GM23338 (cell line): Measurements from ENCODE around the gene SYT15. TPM values are rescaled to one million over a fixed set of nuclear protein-coding genes. Genes with fewer than 3 reads are reported as not detected.

Experiments
- ATAC-seq: fragments of 200-7000 bp; cut with Tn5 transposase; 3 replicates; pipeline ENCODE4 v1.9.1; 2020
- DNase-seq: peaks from one replicate; pipeline ENCODE4 v3.0.0-alpha.2; 2015; ENCODE audit warnings: low spot score
- H2AFZ ChIP-seq: fragments of 200-600 bp; sonication (generic); 2 replicates; pipeline ENCODE4 v1.8.0; 2016; ENCODE audit warnings: antibody characterized with exemption, mild to moderate bottlenecking, moderate library complexity
- H3F3A ChIP-seq: fragments of 200-600 bp; sonication (generic); replicated peaks from 2 replicates; pipeline ENCODE4 v1.8.0; 2017; ENCODE audit warnings: antibody characterized with exemption, mixed run types, low read depth
- H3K27ac ChIP-seq: fragments of 200-600 bp; sonication (generic); 2 replicates; pipeline ENCODE4 v1.6.1; 2016; ENCODE audit warnings: low read depth
- H3K27me3 ChIP-seq: fragments of 200-600 bp; sonication (generic); 2 replicates; pipeline ENCODE4 v1.8.0; 2016; ENCODE audit warnings: mild to moderate bottlenecking, mixed run types, moderate library complexity; ENCODE audit not compliant: insufficient read depth
- H3K36me3 ChIP-seq: fragments of 200-600 bp; sonication (generic); 2 replicates; pipeline ENCODE4 v1.8.0; 2016; ENCODE audit warnings: mild to moderate bottlenecking; ENCODE audit not compliant: insufficient read depth
- H3K4me1 ChIP-seq: fragments of 200-600 bp; sonication (generic); 2 replicates; pipeline ENCODE4 v1.8.0; 2016; ENCODE audit warnings: mild to moderate bottlenecking, moderate library complexity; ENCODE audit not compliant: insufficient read depth
- H3K4me2 ChIP-seq: fragments of 200-600 bp; sonication (generic); 2 replicates; pipeline ENCODE4 v1.7.1; 2017; ENCODE audit warnings: mixed run types
- H3K4me3 ChIP-seq: fragments of 200-600 bp; sonication (generic); 2 replicates; pipeline ENCODE4 v1.6.1; 2016; ENCODE audit warnings: mixed run types
- H3K79me2 ChIP-seq: fragments of 200-600 bp; sonication (generic); replicated peaks from 2 replicates; pipeline ENCODE4 v1.8.0; 2017; ENCODE audit warnings: mild to moderate bottlenecking; ENCODE audit not compliant: insufficient read depth
- H3K9me2 ChIP-seq: fragments of 200-600 bp; sonication (generic); 2 replicates; pipeline ENCODE4 v1.8.0; 2017; ENCODE audit not compliant: insufficient read depth
- H4K20me1 ChIP-seq: fragments of 200-600 bp; sonication (generic); replicated peaks from 2 replicates; pipeline ENCODE4 v1.8.0; 2017; ENCODE audit warnings: mild to moderate bottlenecking; ENCODE audit not compliant: insufficient read depth
- H3K27ac Mint-ChIP-seq: 2 replicates; pipeline ENCODE4 v1.8.0; 2020; ENCODE audit warnings: inconsistent platforms, mild to moderate bottlenecking, moderate library complexity, mixed read lengths
- H3K27me3 Mint-ChIP-seq: 3 replicates; pipeline ENCODE4 v1.8.0; 2022; ENCODE audit warnings: low read depth, mild to moderate bottlenecking, moderate library complexity, mixed read lengths, inconsistent platforms; ENCODE audit not compliant: insufficient read depth, poor library complexity
- H3K36me3 Mint-ChIP-seq: 3 replicates; pipeline ENCODE4 v1.8.0; 2021; ENCODE audit warnings: low read depth, mild to moderate bottlenecking, inconsistent platforms, moderate library complexity, mixed read lengths
- H3K4me1 Mint-ChIP-seq: 3 replicates; pipeline ENCODE4 v1.8.0; 2020; ENCODE audit warnings: mild to moderate bottlenecking, inconsistent platforms, mixed read lengths
- H3K4me3 Mint-ChIP-seq: 3 replicates; pipeline ENCODE4 v1.8.0; 2021; ENCODE audit warnings: moderate library complexity, mild to moderate bottlenecking, inconsistent platforms, mixed read lengths
- H3K9me3 Mint-ChIP-seq: 3 replicates; pipeline ENCODE4 v1.8.0; 2020; ENCODE audit warnings: moderate library complexity, mild to moderate bottlenecking, inconsistent platforms, mixed read lengths
- CREB1 ChIP-seq: fragments of 250-450 bp; sonication (Bioruptor Pico); IDR thresholded peaks from 2 replicates; pipeline ENCODE4 v1.5.0; 2020; ENCODE audit warnings: low read depth, mild to moderate bottlenecking, moderate library complexity
- ETS1 ChIP-seq: IDR thresholded peaks from 2 replicates; pipeline ENCODE4 v1.6.1; 2016; ENCODE audit warnings: antibody characterized with exemption
- EZH2 ChIP-seq: fragments of 200-600 bp; sonication (generic); IDR thresholded peaks from one replicate; pipeline ENCODE4 v1.8.0; 2017; ENCODE audit warnings: antibody characterized with exemption, mild to moderate bottlenecking, low read depth; ENCODE audit not compliant: unreplicated experiment
- NANOG ChIP-seq: IDR thresholded peaks from 2 replicates; pipeline ENCODE4 v1.6.1; 2016; ENCODE audit warnings: antibody characterized with exemption, borderline replicate concordance
- POLR2AphosphoS5 ChIP-seq: IDR thresholded peaks from 2 replicates; pipeline ENCODE4 v1.6.1; 2016; ENCODE audit warnings: antibody characterized with exemption, low read depth
- ZNF114 ChIP-seq: fragments of 250-450 bp; sonication (Bioruptor Pico); IDR thresholded peaks from 2 replicates; pipeline ENCODE4 v1.5.0; 2020; ENCODE audit warnings: mild to moderate bottlenecking, moderate library complexity
- ZNF462 ChIP-seq: fragments of 250-450 bp; sonication (Bioruptor Pico); IDR thresholded peaks from 2 replicates; pipeline ENCODE4 v1.5.0; 2020; ENCODE audit warnings: mild to moderate bottlenecking, moderate library complexity
- polyA plus RNA-seq: library from polyadenylated mRNA; unstranded; fragments of >200 nt; fragmentation: Nextera tagmentation; extraction: Ambion mirVana; gene quantifications from 2 replicates; pipeline ENCODE4 v1.2.1, GENCODE V29; 2016
- total RNA-seq: library from RNA; depleted of rRNA; stranded (reverse); fragments of >200 nt; shearing (Covaris generic); gene quantifications from 2 replicates; pipeline ENCODE4 v1.2.3, GENCODE V29; 2014

SYT15 gene
- total and polyA plus RNA-seq, 2 experiments from 2014 or later: 1.5 TPM; not detected in 1

DNA sequence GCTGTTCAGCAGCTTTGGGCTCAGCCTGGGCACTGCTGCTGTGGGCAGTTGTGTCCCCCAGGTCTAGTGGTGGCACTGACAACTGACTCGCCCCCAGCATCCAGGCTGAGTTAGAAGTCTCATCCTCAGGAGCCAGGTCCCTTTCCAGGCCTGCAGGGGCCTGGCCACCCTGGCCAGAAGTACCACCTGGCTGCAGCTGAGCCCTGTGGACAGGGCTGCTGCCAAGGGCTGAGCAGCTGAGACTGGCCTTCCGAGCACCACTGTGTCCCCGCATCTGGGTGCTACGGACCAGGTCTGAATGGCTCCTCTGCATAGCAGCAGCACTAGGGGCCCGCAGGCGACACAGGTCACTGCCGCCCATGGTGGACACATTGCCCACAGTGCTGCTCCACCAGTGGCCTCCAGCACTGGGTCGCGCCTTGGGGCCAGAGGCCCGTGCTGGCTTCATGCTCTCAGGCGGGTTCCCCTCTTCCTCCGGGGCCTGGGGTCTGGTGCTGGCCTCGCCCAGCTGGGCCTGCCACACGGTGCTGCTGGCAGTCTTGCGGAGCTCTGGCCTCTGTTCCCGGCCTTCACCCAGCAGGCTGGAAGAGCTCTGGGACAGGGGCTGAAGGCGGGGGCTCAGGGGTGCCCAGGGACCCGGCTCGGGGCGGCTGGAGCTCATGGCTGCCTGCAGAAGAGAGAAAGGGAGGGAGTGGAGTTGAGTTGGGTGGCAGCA is 28.7 kb upstream of the SYT15 start (continued):
- TF ChIP-seq ZNF462 (CRISPR knock-in tag) (no peak), POLR2AphosphoS5 (no peak)

DNA sequence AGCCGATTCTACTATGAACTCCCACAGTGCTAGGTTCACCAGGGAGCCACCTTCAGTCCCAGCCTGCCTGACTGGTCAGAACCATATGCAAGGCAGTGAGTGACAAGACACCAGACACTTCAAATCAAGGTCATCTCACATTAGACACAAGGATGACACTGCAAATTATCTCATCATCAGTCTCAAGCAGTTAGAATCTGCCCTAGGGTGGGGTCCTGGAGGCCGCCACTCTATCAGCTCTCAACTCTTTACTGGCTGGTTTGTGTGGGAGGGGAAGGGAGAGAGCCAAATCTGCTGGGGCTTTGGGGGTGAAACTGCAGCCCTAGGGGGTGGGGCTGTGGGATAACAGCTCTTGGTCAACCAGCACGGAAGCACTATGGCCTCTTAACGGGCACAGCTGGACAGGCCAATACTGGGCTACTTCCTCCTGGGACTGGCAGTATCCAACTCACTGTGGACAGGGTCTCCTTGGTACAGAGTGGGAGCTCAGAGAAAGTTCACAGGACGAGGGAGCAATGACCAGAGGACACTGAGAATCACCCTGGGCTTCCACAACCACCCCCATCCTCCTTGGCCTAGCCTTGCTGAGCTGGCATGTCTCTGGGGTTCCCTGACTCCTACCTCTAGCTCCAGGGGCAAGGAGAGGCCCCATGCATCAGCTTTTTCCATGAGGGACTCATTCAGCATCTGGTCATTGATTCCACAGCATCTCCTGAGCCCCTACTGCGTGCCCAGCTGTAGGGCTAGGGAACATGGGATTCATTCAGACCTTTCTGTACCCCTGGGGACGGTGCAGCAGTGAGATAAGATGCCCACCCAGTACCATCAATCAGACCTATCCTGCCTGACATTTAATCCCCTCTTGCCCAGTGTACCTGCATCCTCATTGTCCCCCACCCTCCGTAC is 27.9 kb upstream of the SYT15 start:
- peaks cover 5% of the 10 kb centered on the region for H3K27me3 Mint-ChIP-seq
- no peak for ATAC-seq

More for the DNA sequence above, 27.9 kb upstream of the SYT15 start:
- peaks cover 3% of the 10 kb centered on the region; the same call in 1 of the 3 replicates for H3K36me3 Mint-ChIP-seq
- peaks cover 1% of the 10 kb centered on the region; the same call in 1 of the 3 replicates for H3K9me3 Mint-ChIP-seq
- 0 out of 2 replicates have a peak, but pooled peaks cover 4% of the 10 kb centered on the region for H3K9me2 ChIP-seq
- H3K4me3 ChIP-seq: no peak overlapping the region
- TF ChIP-seq ZNF114 (CRISPR knock-in tag) (no peak), EZH2 (no peak), NANOG (no peak), CREB1 (CRISPR knock-in tag) (no peak), ETS1 (no peak)
- H3K27me3 ChIP-seq: no peaks in the 10 kb centered on the region; the same call in 1 of the 2 replicates
- H4K20me1 ChIP-seq: peaks cover 35% of the 10 kb centered on the region
- peaks cover 10% of the 10 kb centered on the region; the same call in 1 of the 2 replicates for H3K79me2 ChIP-seq
- H3K27ac ChIP-seq: no peak overlapping the region
- peaks cover 5% of the 10 kb centered on the region for H3K36me3 ChIP-seq
- no peak overlapping the region for H3K4me3 Mint-ChIP-seq
- no peak for DNase-seq
- no peaks in the 10 kb centered on the region for H3K4me1 Mint-ChIP-seq
- H3K4me2 ChIP-seq: no peak overlapping the region
- H3F3A ChIP-seq: no peaks in the 10 kb centered on the region
- H3K4me1 ChIP-seq: peaks cover 14% of the 10 kb centered on the region
- no peak overlapping the region for H3K27ac Mint-ChIP-seq
- no peak overlapping the region for H2AFZ ChIP-seq
